ENCODE results near the gene FLNB.

DNA sequence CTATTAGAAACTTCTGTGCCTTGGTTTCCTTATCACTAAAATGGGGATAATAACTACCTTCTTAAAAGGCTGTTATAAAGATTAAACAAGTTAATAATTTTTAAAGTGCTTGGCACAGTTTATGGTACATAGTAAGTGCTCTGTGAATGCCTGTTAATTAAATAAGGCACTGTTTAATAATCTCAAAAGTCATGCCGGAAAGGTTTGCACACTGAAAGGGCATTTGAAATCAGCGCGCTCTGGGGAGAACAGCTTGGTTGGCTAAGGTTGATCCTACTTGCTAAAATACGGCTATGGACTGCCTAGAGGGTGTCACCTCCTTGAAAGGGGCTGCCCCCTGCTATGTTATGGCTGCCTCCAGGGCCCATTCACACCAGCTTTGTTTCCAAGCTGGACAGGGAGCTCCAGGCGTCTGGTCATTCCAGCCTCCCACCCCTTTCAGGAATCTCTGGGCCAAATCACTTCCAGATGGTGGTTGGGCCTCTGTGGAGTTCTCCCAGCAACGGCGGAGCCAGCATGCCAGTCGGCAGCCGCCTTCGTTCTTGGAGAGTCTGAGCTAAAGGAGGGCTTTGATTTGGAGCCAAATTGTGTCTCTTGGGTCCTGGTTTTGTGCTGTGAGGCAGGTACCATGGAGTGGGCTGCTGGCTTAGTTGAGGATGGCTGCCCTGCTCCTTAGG is 5.9 kb downstream of the FLNB start:
- TF ChIP-seq EZH2 (IDR thresholded peaks at IDR 0.05; ENCODE audit: insufficient read depth, poor library complexity, severe bottlenecking) (no peak), EZH2phosphoT487 (IDR thresholded peaks at IDR 0.05; ENCODE audit: insufficient read depth, low read depth) (no peak)

Data from GM23248 (cell line).